Measurements from ENCODE around the gene PTPRZ1.

DNA sequence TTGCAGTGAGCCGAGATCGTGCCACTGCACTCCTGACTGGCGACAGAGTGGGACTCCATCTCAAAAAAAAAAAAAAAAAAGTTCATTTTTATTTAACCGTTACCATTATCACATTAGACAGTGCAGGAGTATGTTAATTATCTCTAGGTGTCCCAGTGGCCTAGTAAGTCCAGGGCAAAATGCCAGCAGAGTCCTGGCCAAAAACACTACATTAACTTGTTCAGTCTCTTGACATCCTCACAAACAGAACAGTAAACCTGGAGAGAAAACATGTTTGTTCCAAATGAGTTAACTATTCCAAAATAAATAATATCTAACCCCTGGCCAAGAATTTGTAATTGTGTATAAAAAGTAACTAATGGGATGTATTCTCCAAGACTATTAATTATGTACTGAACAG lies 43.2 kb downstream of the PTPRZ1 start:
- TF ChIP-seq, protein P1, sequence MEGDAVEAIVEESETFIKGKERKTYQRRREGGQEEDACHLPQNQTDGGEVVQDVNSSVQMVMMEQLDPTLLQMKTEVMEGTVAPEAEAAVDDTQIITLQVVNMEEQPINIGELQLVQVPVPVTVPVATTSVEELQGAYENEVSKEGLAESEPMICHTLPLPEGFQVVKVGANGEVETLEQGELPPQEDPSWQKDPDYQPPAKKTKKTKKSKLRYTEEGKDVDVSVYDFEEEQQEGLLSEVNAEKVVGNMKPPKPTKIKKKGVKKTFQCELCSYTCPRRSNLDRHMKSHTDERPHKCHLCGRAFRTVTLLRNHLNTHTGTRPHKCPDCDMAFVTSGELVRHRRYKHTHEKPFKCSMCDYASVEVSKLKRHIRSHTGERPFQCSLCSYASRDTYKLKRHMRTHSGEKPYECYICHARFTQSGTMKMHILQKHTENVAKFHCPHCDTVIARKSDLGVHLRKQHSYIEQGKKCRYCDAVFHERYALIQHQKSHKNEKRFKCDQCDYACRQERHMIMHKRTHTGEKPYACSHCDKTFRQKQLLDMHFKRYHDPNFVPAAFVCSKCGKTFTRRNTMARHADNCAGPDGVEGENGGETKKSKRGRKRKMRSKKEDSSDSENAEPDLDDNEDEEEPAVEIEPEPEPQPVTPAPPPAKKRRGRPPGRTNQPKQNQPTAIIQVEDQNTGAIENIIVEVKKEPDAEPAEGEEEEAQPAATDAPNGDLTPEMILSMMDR (IDR thresholded peaks at IDR 0.05) = no peak
- TF ChIP-seq POLR2A (IDR thresholded peaks at IDR 0.05) = no peak

Measured in adrenal gland (tissue), 5 donors.